HL-60 (cell line): ENCODE data around the gene CPNE4.

Source experiments
- POLR2AphosphoS5 ChIP-seq: IDR thresholded peaks from 2 replicates; pipeline ENCODE4 v1.6.1; 2012; ENCODE audit warnings: low read depth
- TF ChIP-seq, protein P1 (sequence below): IDR thresholded peaks from one replicate; pipeline ENCODE4 v1.5.1; 2011; ENCODE audit warnings: low read length, control low read depth, inconsistent platforms; ENCODE audit not compliant: insufficient read depth

DNA sequence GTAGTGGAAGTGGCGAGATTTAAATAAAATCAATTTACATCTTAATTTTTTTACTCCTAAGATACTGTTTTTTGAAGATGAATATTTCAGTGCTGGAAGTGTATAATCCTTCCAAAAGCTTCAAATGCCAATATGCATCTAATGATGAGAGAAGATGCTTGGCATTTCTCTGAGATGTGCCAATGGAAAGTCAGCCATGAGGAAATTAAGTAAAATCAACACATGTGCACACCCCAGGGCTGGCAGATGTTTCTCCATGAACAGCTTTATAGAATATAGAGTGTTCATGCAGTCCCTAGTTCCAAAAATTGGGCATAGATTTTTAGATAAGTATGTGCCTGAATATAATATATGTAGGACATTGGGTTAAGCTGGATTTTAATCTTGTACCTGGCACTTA is 90.1 kb downstream of the CPNE4 start:
- TF ChIP-seq, protein P1, sequence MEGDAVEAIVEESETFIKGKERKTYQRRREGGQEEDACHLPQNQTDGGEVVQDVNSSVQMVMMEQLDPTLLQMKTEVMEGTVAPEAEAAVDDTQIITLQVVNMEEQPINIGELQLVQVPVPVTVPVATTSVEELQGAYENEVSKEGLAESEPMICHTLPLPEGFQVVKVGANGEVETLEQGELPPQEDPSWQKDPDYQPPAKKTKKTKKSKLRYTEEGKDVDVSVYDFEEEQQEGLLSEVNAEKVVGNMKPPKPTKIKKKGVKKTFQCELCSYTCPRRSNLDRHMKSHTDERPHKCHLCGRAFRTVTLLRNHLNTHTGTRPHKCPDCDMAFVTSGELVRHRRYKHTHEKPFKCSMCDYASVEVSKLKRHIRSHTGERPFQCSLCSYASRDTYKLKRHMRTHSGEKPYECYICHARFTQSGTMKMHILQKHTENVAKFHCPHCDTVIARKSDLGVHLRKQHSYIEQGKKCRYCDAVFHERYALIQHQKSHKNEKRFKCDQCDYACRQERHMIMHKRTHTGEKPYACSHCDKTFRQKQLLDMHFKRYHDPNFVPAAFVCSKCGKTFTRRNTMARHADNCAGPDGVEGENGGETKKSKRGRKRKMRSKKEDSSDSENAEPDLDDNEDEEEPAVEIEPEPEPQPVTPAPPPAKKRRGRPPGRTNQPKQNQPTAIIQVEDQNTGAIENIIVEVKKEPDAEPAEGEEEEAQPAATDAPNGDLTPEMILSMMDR, result no peak
- no peak for TF ChIP-seq POLR2AphosphoS5
